Cardiac atrium fibroblast (primary cell): ENCODE data around the gene ITPKA. TPM values are rescaled to one million over a fixed set of nuclear protein-coding genes. Genes with fewer than 3 reads are reported as not detected.

Experiments
- total RNA-seq: library from RNA; depleted of rRNA; stranded (reverse); fragments of >200 nt; gene quantifications from 2 replicates; pipeline ENCODE4 v1.2.3, GENCODE V29; 2015

ITPKA gene
- 0.49 TPM in 1 of 2 replicates, not detected in the other for total RNA-seq

GRCh38 chr15:41493205-41493901 lies at the start of gene ITPKA:
Gene ITPKA, plus strand, starts transcription at chr15:41493874. Its CDS starts 54 bp downstream, at chr15:41493928.

GRCh38 chr15:41513506-41514227 lies 20.0 kb downstream of the ITPKA start, which contains the start of gene LTK:
Gene LTK, minus strand, starts transcription at chr15:41513827. Its CDS starts 118 bp downstream, at chr15:41513709.

Other genes starting within 250 kb of the ITPKA start
- gene OIP5, start 161.3 kb upstream of the ITPKA start, total RNA-seq = 1.1 and 4.7 TPM in 2 replicates
- 18.1 and 20.9 TPM in 2 replicates for gene NUSAP1, start 161.0 kb upstream of the ITPKA start, total RNA-seq
- gene NDUFAF1, start 91.4 kb upstream of the ITPKA start, total RNA-seq = 14.8 and 20.6 TPM in 2 replicates
- gene RTF1, start 76.8 kb upstream of the ITPKA start, total RNA-seq = 13.5 and 14.9 TPM in 2 replicates
- 0.32 TPM in 1 of 2 replicates, not detected in the other for gene LTK, start 20.0 kb downstream of the ITPKA start, total RNA-seq
- 10.7 and 12.3 TPM in 2 replicates for gene RPAP1, start 50.4 kb downstream of the ITPKA start, total RNA-seq
- gene TYRO3, start 65.3 kb downstream of the ITPKA start, total RNA-seq = 8.8 and 15.7 TPM in 2 replicates
- 11.6 and 15.1 TPM in 2 replicates for gene MGA, start 166.5 kb downstream of the ITPKA start, total RNA-seq